ENCODE measurements around the gene ZNF440. TPM values are rescaled to one million over a fixed set of nuclear protein-coding genes. Genes with fewer than 3 reads are reported as not detected.

Gene ZNF440
- total RNA-seq, 1 donor from 2014 or later = 20.9 TPM

Other genes starting within 250 kb of the ZNF440 start
- 0.78 TPM for gene ACP5, start 236.6 kb upstream of the ZNF440 start, total RNA-seq
- gene ZNF627, start 216.8 kb upstream of the ZNF440 start, total RNA-seq = 82.0 TPM
- 18.6 TPM for gene ZNF823, start 75.3 kb upstream of the ZNF440 start, total RNA-seq
- 70.2 TPM for gene ZNF441, start 47.3 kb upstream of the ZNF440 start, total RNA-seq
- 12.9 TPM for gene ZNF491, start 15.8 kb upstream of the ZNF440 start, total RNA-seq
- gene ZNF439, start 34.5 kb downstream of the ZNF440 start, total RNA-seq = 36.5 TPM
- 20.4 TPM for gene ZNF69, start 73.5 kb downstream of the ZNF440 start, total RNA-seq
- gene ZNF700, start 110.8 kb downstream of the ZNF440 start, total RNA-seq = 18.9 TPM
- 6.7 TPM for gene ZNF763, start 150.8 kb downstream of the ZNF440 start, total RNA-seq
- gene ZNF433, start 221.4 kb downstream of the ZNF440 start, total RNA-seq = 19.5 TPM
- 0.31 TPM for gene ZNF878, start 238.7 kb downstream of the ZNF440 start, total RNA-seq